Measurements from ENCODE around the gene ASPHD1. TPM values are rescaled to one million over a fixed set of nuclear protein-coding genes. Genes with fewer than 3 reads are reported as not detected.

The ASPHD1 gene, protein sequence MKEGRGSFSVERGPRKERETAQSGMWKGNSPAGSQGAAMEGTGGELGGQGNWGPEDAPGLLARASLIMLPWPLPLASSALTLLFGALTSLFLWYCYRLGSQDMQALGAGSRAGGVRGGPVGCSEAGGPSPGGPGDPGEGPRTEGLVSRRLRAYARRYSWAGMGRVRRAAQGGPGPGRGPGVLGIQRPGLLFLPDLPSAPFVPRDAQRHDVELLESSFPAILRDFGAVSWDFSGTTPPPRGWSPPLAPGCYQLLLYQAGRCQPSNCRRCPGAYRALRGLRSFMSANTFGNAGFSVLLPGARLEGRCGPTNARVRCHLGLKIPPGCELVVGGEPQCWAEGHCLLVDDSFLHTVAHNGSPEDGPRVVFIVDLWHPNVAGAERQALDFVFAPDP
- total RNA-seq, result 0.17 and 0.33 TPM in 2 replicates

DNA sequence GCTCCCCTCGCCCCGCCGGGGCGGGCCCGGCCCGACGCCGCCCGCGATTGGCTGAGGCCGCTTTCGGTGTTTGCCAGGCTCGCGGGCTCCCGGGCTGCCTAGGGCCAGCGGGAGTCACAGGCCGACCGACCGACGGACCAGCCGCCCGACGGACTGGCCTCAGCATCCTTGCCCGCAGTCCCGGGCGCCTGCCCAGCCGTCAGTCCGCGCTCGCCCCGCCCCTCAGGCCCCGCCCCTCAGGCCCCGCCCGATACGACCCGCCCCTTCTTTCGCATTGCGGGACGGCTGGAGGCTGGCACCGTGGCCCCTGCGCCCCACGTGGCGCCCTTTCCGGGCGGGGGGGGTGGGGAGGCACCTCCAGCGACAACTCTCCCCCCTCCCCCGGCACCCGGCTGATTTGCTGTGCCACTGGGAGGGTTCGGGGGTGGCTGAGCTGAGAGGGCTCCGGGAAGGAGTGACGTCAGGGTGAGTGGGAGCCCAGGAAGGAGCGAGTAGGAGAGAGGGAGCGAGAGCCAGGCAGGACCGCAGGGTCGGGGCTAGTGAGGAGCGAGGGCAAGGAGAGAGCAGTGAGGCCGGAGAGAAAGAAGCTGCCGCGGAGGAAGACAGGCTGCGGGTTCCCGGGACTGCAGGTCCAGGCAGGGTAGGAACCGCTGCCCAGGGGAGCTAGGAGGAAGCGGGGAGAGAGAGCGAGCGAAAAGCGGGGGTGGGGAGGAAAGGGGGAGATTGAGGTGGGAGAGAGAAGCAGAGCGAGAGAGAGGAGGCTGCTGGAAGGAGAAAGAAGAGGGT lies at the start of gene ASPHD1:
TSS of gene ASPHD1 (plus strand) at position 387 of the 786 bp plus-strand sequence. CDS start 484 bp downstream, outside the sequence.

DNA sequence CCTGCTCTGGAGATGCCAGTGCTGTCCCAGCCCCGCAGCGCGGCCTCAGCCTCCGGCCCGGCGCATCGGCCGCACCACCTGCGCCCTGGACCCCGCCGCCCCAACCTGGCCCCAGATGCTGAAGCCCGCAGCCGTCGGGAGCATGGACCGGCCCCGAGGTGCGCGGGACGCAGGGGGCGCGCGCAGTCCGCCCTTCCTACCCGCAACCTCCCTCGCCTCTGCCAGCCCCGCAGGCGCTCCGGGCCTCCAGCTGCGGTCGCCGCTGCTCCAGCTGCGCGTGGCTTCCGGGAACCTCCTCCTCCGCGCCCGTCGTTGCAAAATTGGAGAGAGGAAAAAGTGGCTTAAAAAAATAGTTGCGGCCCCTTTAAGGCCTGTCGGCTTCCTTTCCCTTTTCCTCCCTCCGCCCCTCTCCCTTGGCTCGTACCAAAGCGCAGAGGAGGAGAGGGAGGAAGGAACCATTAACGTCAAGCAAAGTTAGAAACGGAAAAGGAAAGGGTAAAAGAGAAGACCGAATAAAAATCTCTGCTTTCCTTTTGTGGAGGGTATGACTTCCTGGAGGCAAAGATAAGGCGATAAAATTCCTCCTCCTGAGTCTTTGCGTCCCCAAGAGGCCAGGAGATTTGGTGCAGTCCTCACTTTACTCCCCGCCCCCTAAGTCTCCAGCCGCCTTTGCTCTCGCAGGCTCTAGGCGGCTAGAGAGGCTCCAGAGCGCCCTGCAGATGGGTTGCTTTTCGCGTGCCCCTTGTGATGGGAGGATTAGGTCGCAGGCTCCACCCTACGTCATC lies 37.2 kb upstream of the ASPHD1 start, which contains the start of gene CDIPT:
TSS of gene CDIPT (minus strand) at position 343 of the 785 bp plus-strand sequence. CDS start 369 bp downstream, outside the sequence.

DNA sequence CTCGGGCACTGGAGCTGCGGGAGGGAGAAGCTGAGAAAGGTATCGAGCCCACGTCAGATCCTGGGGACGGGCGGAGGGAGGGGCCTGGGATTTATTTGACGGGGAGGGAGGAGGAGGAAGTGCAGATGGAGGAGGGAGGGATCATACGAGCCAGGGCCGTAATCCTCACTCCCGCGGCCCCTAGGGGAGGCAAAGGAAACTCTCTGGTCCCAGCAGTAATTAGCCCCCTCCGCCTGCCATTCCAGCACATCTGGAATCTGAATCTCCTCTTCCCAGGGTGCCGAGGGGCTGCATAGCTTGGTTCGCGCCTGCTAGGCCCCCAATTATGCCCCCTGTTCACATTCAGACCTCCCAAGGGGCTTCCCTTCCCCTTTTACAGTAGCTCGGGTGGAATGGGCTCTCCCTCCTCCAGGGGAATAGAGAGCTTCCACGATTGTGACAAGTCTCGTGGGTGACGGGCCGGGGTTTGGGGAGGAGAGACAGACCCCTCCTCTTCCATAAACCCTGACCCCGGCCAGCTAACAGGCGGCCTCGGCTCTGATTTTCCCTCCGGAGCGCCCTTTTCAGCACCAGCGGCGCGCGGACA lies 679 bp upstream of the ASPHD1 start, which contains the start of gene SEZ6L2:
TSS of gene SEZ6L2 (minus strand) at position 35 of the 586 bp plus-strand sequence. CDS start 531 bp downstream, outside the sequence.

DNA sequence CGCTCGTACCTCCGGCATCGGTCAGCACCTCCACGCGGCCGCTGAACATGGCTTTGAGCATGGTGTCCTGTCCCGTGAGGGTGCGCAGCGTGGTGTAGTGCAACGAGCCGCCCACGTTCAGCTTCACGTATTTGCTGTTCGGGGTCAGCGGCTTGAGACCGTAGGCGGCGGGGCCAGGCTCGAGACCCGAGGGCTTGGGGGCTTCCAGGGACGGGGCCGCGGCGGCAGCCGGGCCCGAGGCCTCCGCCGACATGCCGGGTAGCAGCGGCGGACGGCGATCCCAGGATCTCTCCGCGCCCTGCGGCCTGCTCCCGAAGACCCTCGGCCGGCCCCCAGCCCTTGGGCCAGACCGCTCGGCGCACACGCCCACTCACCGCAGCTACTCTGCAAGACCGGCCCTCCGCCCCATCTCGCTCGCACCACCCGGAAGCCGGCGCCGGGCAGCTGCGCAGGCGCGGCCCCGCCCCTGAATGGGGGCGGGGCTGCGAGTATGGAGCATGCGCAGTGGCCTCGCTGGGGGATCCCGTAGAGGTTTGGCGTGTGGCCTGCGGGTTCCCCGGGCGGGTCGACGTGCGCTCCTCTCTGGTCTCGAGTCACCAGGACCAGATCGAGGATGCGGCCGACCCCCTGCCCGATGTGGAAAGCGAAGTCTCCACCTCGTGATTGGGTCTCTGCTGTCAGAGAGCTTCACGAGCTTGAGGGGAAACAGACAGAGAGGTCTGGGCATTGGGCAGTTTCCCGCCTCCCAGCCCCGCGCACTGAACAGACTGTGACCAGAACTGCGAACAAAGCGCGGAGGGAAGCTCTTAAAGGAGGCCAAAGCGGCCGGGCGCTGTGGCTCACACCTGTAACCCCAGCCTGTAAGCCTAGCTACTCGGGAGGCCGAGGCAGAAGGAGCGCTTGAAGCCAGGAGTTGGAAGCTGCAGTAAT lies 25.8 kb downstream of the ASPHD1 start, which contains the start of gene KCTD13:
TSS of gene KCTD13 (minus strand) at position 446 of the 930 bp plus-strand sequence. CDS start at position 253, 193 bp downstream.

Other genes with a start within 250 kb of the ASPHD1 start
- not detected in 2 replicates for gene SPN, start 237.2 kb upstream of the ASPHD1 start, total RNA-seq
- gene QPRT, start 221.3 kb upstream of the ASPHD1 start, total RNA-seq, result 0.65 TPM in 1 of 2 replicates, not detected in the other
- not detected in 2 replicates for gene C16orf54, start 154.5 kb upstream of the ASPHD1 start, total RNA-seq
- not detected in 2 replicates for gene ZG16, start 122.2 kb upstream of the ASPHD1 start, total RNA-seq
- 15.1 TPM in 2 replicates for gene KIF22, start 109.7 kb upstream of the ASPHD1 start, total RNA-seq
- 102 and 129 TPM in 2 replicates for gene MAZ, start 94.0 kb upstream of the ASPHD1 start, total RNA-seq
- under 0.01 and 0.09 TPM in 2 replicates for gene PRRT2, start 88.3 kb upstream of the ASPHD1 start, total RNA-seq
- gene PAGR1, start 84.3 kb upstream of the ASPHD1 start, total RNA-seq, result 14.0 and 15.6 TPM in 2 replicates
- gene MVP, start 80.0 kb upstream of the ASPHD1 start, total RNA-seq, result 106 and 116 TPM in 2 replicates
- 68.7 and 73.8 TPM in 2 replicates for gene CDIPT, start 37.3 kb upstream of the ASPHD1 start, total RNA-seq
- gene SEZ6L2, start 938 bp upstream of the ASPHD1 start, total RNA-seq, result 0.26 and 0.98 TPM in 2 replicates
- gene KCTD13, start 25.7 kb downstream of the ASPHD1 start, total RNA-seq, result 2.6 and 3.2 TPM in 2 replicates
- gene TMEM219, start 61.6 kb downstream of the ASPHD1 start, total RNA-seq, result 54.8 and 69.0 TPM in 2 replicates
- 77.8 and 79.8 TPM in 2 replicates for gene TAOK2, start 73.4 kb downstream of the ASPHD1 start, total RNA-seq
- 3.6 and 5.5 TPM in 2 replicates for gene HIRIP3, start 95.1 kb downstream of the ASPHD1 start, total RNA-seq
- gene INO80E, start 95.8 kb downstream of the ASPHD1 start, total RNA-seq, result 16.6 and 17.7 TPM in 2 replicates
- 0.09 and 0.33 TPM in 2 replicates for gene DOC2A, start 110.5 kb downstream of the ASPHD1 start, total RNA-seq
- not detected in 2 replicates for gene C16orf92, start 122.7 kb downstream of the ASPHD1 start, total RNA-seq
- not detected in 2 replicates for gene TLCD3B, start 130.8 kb downstream of the ASPHD1 start, total RNA-seq
- 155 and 225 TPM in 2 replicates for gene ALDOA, start 165.3 kb downstream of the ASPHD1 start, total RNA-seq
- gene PPP4C, start 175.5 kb downstream of the ASPHD1 start, total RNA-seq, result 190 and 227 TPM in 2 replicates
- 0.11 and 0.26 TPM in 2 replicates for gene TBX6, start 191.4 kb downstream of the ASPHD1 start, total RNA-seq
- gene YPEL3, start 195.7 kb downstream of the ASPHD1 start, total RNA-seq, result 22.9 and 26.1 TPM in 2 replicates
- gene GDPD3, start 213.0 kb downstream of the ASPHD1 start, total RNA-seq, result 0.86 and 1.2 TPM in 2 replicates
- 39.7 and 43.9 TPM in 2 replicates for gene MAPK3, start 222.7 kb downstream of the ASPHD1 start, total RNA-seq